IMR-90 (cell line): ENCODE measurements around the gene SRP19. TPM values are rescaled to one million over a fixed set of nuclear protein-coding genes. Genes with fewer than 3 reads are reported as not detected.

Experiments
- ATAC-seq: fragments of 200-7000 bp; cut with Tn5 transposase; 2 replicates; pipeline ENCODE4 v1.9.1; 2020; ENCODE audit warnings: low read depth, mild to moderate bottlenecking, moderate library complexity
- BruUV-seq: library from RNA; stranded (reverse); fragments of 400-500 nt; replicated peaks from 2 replicates; lab custom pipeline; 2021; lab: Mats Ljungman, UMichigan
- CTCF ChIA-PET: fragments of 300-600 bp; formaldehyde crosslinking; extraction: SDS; loops from one replicate; lab custom pipeline; 2021; ENCODE audit warnings: antibody characterized with exemption; lab: Yijun Ruan, JAX
- POLR2A ChIA-PET: fragments of 300-600 bp; sonication (Branson Sonifier 250); formaldehyde crosslinking; loops from one replicate; lab custom pipeline; 2022; ENCODE audit warnings: antibody characterized with exemption; ENCODE audit not compliant: unreplicated experiment; lab: Charles Lee
- DNase-seq: peaks from one replicate; pipeline ENCODE4 v3.0.0; 2013
- H2AFZ ChIP-seq: replicated peaks from 2 replicates; pipeline ENCODE3; 2013; ENCODE audit warnings: low read length, mild to moderate bottlenecking; ENCODE audit not compliant: poor library complexity
- H2AK5ac ChIP-seq: 2 replicates; pipeline ENCODE4 v1.6.1; 2013; ENCODE audit warnings: low read depth, low read length, inconsistent platforms
- H2AK9ac ChIP-seq: replicated peaks from 2 replicates; pipeline ENCODE3; 2013; ENCODE audit warnings: mild to moderate bottlenecking, low read depth, low read length, moderate library complexity; ENCODE audit not compliant: poor library complexity
- H2BK120ac ChIP-seq: 2 replicates; pipeline ENCODE4 v1.6.1; 2013; ENCODE audit warnings: low read depth, low read length, inconsistent platforms
- H2BK15ac ChIP-seq: 3 replicates; pipeline ENCODE4 v1.6.1; 2013; ENCODE audit warnings: low read depth, low read length, inconsistent platforms
- H2BK20ac ChIP-seq: 2 replicates; pipeline ENCODE4 v1.6.1; 2013; ENCODE audit warnings: low read depth, mild to moderate bottlenecking, inconsistent platforms, low read length, moderate library complexity
- H2BK5ac ChIP-seq: 2 replicates; pipeline ENCODE4 v1.6.1; 2013; ENCODE audit warnings: mild to moderate bottlenecking, low read depth, low read length, inconsistent platforms; ENCODE audit not compliant: poor library complexity, severe bottlenecking
- H3K14ac ChIP-seq: replicated peaks from 2 replicates; pipeline ENCODE4 v1.6.1; 2013; ENCODE audit warnings: low read depth, low read length, inconsistent platforms
- H3K18ac ChIP-seq: 2 replicates; pipeline ENCODE4 v1.6.1; 2013; ENCODE audit warnings: low read depth, low read length, control low read depth
- H3K23ac ChIP-seq: 2 replicates; pipeline ENCODE4 v1.6.1; 2013; ENCODE audit warnings: low read depth, low read length, inconsistent platforms
- H3K27ac ChIP-seq: 2 replicates; pipeline ENCODE4 v1.5.1; 2013; ENCODE audit warnings: mild to moderate bottlenecking, control low read depth, low read length; ENCODE audit not compliant: insufficient read depth
- H3K27me3 ChIP-seq: 2 replicates; pipeline ENCODE4 v1.6.1; 2013; ENCODE audit warnings: low read length; ENCODE audit not compliant: control insufficient read depth, insufficient read depth
- H3K36me3 ChIP-seq: 2 replicates; pipeline ENCODE4 v1.6.1; 2013; ENCODE audit warnings: low read length, mixed read lengths; ENCODE audit not compliant: control insufficient read depth, insufficient read depth
- H3K4ac ChIP-seq: 2 replicates; pipeline ENCODE4 v1.6.1; 2013; ENCODE audit warnings: low read depth, low read length, inconsistent platforms
- H3K4me1 ChIP-seq: 2 replicates; pipeline ENCODE4 v1.6.1; 2013; ENCODE audit warnings: low read length, mixed read lengths; ENCODE audit not compliant: control insufficient read depth, insufficient read depth
- H3K4me2 ChIP-seq: 2 replicates; pipeline ENCODE4 v1.6.1; 2013; ENCODE audit warnings: low read depth, mild to moderate bottlenecking, control low read depth, low read length, moderate library complexity
- H3K4me3 ChIP-seq: 2 replicates; pipeline ENCODE4 v1.5.1; 2013; ENCODE audit warnings: low read depth, mild to moderate bottlenecking, control low read depth, low read length, moderate library complexity; ENCODE audit not compliant: insufficient read depth
- H3K56ac ChIP-seq: 2 replicates; pipeline ENCODE4 v1.6.1; 2013; ENCODE audit warnings: low read length, inconsistent platforms; ENCODE audit not compliant: insufficient read depth; ENCODE audit errors: extremely low read depth
- H3K79me1 ChIP-seq, 2 experiments: 2 replicates each; pipeline ENCODE4 v1.6.1; 2013; ENCODE audit warnings: low read length in 2 of 2, inconsistent platforms in 1 of 2, low read depth in 1 of 2
- H3K9ac ChIP-seq: 2 replicates; pipeline ENCODE4 v1.6.1; 2013; ENCODE audit warnings: low read depth, low read length, control low read depth
- H3K9me1 ChIP-seq: 2 replicates; pipeline ENCODE4 v1.6.1; 2013; ENCODE audit warnings: low read length, inconsistent platforms; ENCODE audit not compliant: insufficient read depth
- H3K9me3 ChIP-seq: 2 replicates; pipeline ENCODE4 v1.6.1; 2013; ENCODE audit warnings: low read length; ENCODE audit not compliant: control insufficient read depth, insufficient read depth
- H4K20me1 ChIP-seq: 2 replicates; pipeline ENCODE4 v1.6.1; 2013; ENCODE audit warnings: low read length, inconsistent platforms; ENCODE audit not compliant: insufficient read depth
- H4K5ac ChIP-seq: 2 replicates; pipeline ENCODE4 v1.6.1; 2013; ENCODE audit warnings: mild to moderate bottlenecking, low read depth, low read length, control low read depth
- H4K8ac ChIP-seq, 2 experiments: 2 replicates each; pipeline ENCODE4 v1.6.1; 2013; ENCODE audit warnings: low read depth in 2 of 2, low read length in 2 of 2, control low read depth in 1 of 2, inconsistent platforms in 1 of 2
- H4K91ac ChIP-seq: 2 replicates; pipeline ENCODE4 v1.6.1; 2013; ENCODE audit warnings: low read depth, low read length, inconsistent platforms; ENCODE audit not compliant: insufficient read depth
- CEBPB ChIP-seq: IDR thresholded peaks from 2 replicates; pipeline ENCODE4 v1.6.1; 2012; ENCODE audit warnings: low read depth, low read length, improper control_type of control experiment
- CHD1 ChIP-seq: IDR thresholded peaks from 2 replicates; pipeline ENCODE4 v1.6.1; 2012; ENCODE audit warnings: low read depth, low read length, improper control_type of control experiment
- ELK1 ChIP-seq: fragments of 150-350 bp; IDR thresholded peaks from 2 replicates; pipeline ENCODE4 v1.6.1; 2016; ENCODE audit warnings: low read depth, mild to moderate bottlenecking, low read length, moderate library complexity, borderline replicate concordance
- MAFK ChIP-seq: IDR thresholded peaks from 2 replicates; pipeline ENCODE4 v1.6.1; 2012; ENCODE audit warnings: low read depth, low read length, improper control_type of control experiment
- MAZ ChIP-seq: IDR thresholded peaks from 2 replicates; pipeline ENCODE4 v1.6.1; 2012; ENCODE audit warnings: low read depth, mild to moderate bottlenecking, low read length, improper control_type of control experiment, moderate library complexity, borderline replicate concordance
- MXI1 ChIP-seq: IDR thresholded peaks from 2 replicates; pipeline ENCODE4 v1.6.1; 2012; ENCODE audit warnings: low read depth, mild to moderate bottlenecking, low read length, moderate library complexity, borderline replicate concordance
- NFE2L2 ChIP-seq: fragments of 150-350 bp; IDR thresholded peaks from 2 replicates; pipeline ENCODE4 v1.6.1; 2016; ENCODE audit warnings: low read depth, mild to moderate bottlenecking, low read length
- POLR2A ChIP-seq: IDR thresholded peaks from 2 replicates; pipeline ENCODE4 v1.6.1; 2012; ENCODE audit warnings: mild to moderate bottlenecking, low read depth, low read length
- RAD21 ChIP-seq: IDR thresholded peaks from 2 replicates; pipeline ENCODE4 v1.6.1; 2012; ENCODE audit warnings: low read length, improper control_type of control experiment
- USF2 ChIP-seq: fragments of 150-350 bp; IDR thresholded peaks from 2 replicates; pipeline ENCODE4 v1.6.1; 2017; ENCODE audit warnings: mild to moderate bottlenecking, antibody characterized with exemption, low read length, low read depth
- WGBS, 2 experiments: methylation state at CpG; one replicate each; pipeline versions ENCODE4 v1.1.5 to v1.1.7; 2013; ENCODE audit warnings: missing lambda C conversion rate in 2 of 2; ENCODE audit not compliant: insufficient read length in 1 of 2; ENCODE audit errors: extremely low coverage in 2 of 2; 5-methylcytosine and 5-hydroxymethylcytosine counted together
- dilution Hi-C: fragments of 300-500 bp; cut with HindIII; formaldehyde crosslinking; loops from one replicate; pipeline ENCODE4 v1.14.3; 2018; ENCODE audit warnings: low sequenced_read_pairs; ENCODE audit not compliant: unreplicated experiment
- in situ Hi-C: fragments of 300-500 bp; cut with MboI; formaldehyde crosslinking; loops from 3 replicates; pipeline ENCODE4 v1.14.3; 2019; ENCODE audit warnings: low sequenced_read_pairs, inconsistent platforms, mixed read lengths
- intact Hi-C: fragments of 100-400 bp; cut with micrococcal nuclease; formaldehyde crosslinking; loops from 2 replicates; pipeline ENCODE4 v1.10.0; 2022
- polyA plus RNA-seq, 3 experiments: library from polyadenylated mRNA; depleted of rRNA; stranded (reverse); fragments of >200 nt; gene quantifications; 2 replicates each; pipeline ENCODE4 v1.2.3, GENCODE V29; 2012; ENCODE audit warnings: low replicate concordance in 1 of 3
- total RNA-seq: library from RNA; depleted of rRNA; stranded (reverse); fragments of >200 nt; gene quantifications from 2 replicates; pipeline ENCODE4 v1.2.3, GENCODE V29; 2012

SRP19 gene
- total and polyA plus RNA-seq, 2 of the 4 experiments (the other 2 are of a cell fraction), result 10.0 to 61.5 TPM

- Histone ChIP-seq H3K27me3 (peaks cover 2% of the 10 kb centered on the region; the same call in 1 of the 2 replicates), H3K14ac (no peak overlapping the region), H2BK20ac (no peak overlapping the region), H3K23ac (no peak overlapping the region), H4K91ac (no peak overlapping the region), H2BK5ac (no peak overlapping the region), H3K4me2 (no peak overlapping the region; the same call in 1 of the 2 replicates), H2AFZ (no peak overlapping the region), H3K4me3 (no peak overlapping the region), H3K9me1 (peaks cover 14% of the 10 kb centered on the region), H4K5ac (no peak overlapping the region), H2BK120ac (no peak overlapping the region), H3K36me3 (peaks cover 19% of the 10 kb centered on the region), H4K8ac (no peak overlapping the region), H3K79me1 (peaks cover 25 to 62% of the 10 kb centered on the region in 2 experiments), H3K9me3 (no peaks in the 10 kb centered on the region), H3K56ac (no peak overlapping the region), H2BK15ac (no peak overlapping the region), H3K9ac (no peak overlapping the region), H4K20me1 (peaks cover 55% of the 10 kb centered on the region), H2AK5ac (peak overlapping the region; percentile 8; the same call in 1 of the 2 replicates), H3K27ac (no peak overlapping the region), H2AK9ac (no peak overlapping the region), H3K18ac (no peak overlapping the region), H3K4me1 (peaks cover 9% of the 10 kb centered on the region), H3K4ac (no peak overlapping the region)
- dilution Hi-C loops, result no loop called here
- ChIA-PET POLR2A (no interaction called here), CTCF (no interaction called here)
- no CpG with 5 or more reads among the region's 1 CpG for WGBS, 2 experiments
- no TSS peak for BruUV-seq
- ATAC-seq (no peak; the same call in 1 of the 2 replicates), DNase-seq (peak; percentile 68)
- intact Hi-C loops, result no loop called here
- TF ChIP-seq ELK1, result no peak
- no peak for TF ChIP-seq CHD1
- TF ChIP-seq POLR2A, result no peak
- TF ChIP-seq MAFK, result no peak
- TF ChIP-seq MXI1, result no peak
- no peak for TF ChIP-seq CEBPB
- no peak for TF ChIP-seq NFE2L2
- no peak for TF ChIP-seq MAZ
- no peak for TF ChIP-seq USF2
- TF ChIP-seq RAD21, result no peak
- in situ Hi-C loops, result no loop called here
Observed at GRCh38 chr5:112918679-112919078, 57.6 kb downstream of the SRP19 start.
